GM18511 (cell line): ENCODE measurements around the gene RNF26.

Experiments
- ATAC-seq: cut with Tn5 transposase; IDR thresholded peaks from one replicate; pipeline ENCODE4 v1.9.1; 2021; ENCODE audit warnings: mild to moderate bottlenecking, moderate library complexity; ENCODE audit not compliant: unreplicated experiment

Gene RNF26

DNA sequence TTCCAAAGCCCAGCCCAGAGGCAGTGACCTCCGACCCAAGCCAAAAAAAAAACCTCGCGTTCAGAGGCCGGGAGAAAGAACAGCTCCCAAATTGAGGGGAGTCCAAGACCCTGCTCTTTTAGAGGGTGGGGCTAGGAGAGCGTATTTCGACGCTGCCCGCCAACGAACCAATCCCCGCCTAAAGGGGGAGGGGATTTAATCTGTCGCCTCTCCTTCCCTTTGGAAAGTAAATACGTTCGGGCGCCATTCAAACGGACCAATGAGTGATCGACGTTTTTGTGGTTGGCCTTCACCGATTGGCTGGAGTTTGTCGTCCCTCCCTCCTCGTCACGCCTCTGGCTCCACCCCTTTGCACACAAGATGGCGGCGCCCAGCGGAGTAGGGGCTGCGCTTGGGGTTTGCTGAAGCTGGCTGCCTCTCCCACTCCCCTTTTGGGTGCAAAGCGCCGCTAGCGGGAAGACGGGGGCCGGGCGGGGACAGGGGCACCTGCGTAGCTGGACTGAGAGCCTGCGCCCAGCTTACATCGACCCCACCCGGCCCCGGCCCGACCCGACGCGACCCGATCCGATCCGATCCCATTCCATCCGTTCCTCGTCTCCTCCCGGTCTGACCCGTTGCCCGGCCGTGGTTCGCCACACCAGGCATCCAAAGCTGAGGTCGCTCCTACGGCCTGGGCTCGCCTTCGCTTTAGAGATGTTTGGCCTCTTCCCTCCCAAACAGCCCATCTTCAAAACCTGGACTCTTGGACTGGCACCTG is at the start of gene RNF26:
RNF26 (plus strand) TSS at position 354 of the 757 bp plus-strand sequence. CDS start 596 bp downstream, outside the sequence.
- ATAC-seq: peak; percentile 96

DNA sequence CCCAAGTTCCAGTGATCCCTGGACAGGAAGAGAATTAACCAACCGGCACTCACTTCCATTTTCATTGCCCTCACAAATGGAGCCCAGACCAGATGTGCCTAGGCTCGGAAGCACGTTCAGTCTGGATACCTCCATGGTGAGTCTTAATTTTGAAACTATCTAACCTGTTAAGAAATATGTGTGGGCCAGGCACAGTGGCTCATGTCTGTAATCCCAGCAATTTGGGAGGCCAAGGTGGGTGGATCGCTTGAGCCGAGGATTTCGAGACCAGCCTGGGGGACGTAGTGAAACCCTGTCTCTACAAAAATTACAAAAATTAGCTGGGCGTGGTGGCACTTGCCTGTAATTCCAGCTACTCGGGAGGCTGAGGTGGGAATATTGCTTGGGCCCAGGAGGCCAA is 48.9 kb upstream of the RNF26 start:
- no peak for ATAC-seq

DNA sequence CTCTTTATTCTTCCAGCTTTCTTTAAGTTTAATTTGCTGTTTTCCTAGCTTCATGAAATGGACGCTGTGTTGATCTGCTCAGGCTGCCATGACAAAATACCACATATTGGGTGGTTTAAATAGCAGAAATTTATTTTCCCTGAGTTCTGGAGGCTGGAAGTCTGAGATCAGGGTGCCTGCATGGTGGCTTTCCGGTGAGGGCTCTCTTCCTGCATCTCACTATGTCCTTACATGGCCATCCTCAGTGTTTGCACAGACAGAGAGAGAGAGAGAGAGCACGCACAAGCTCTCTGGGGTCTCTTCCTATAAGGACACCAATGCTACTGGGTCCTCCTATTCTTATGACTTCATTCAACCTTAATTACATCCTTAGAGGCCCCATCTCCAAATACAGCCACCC is 46.1 kb upstream of the RNF26 start:
- no peak for ATAC-seq

DNA sequence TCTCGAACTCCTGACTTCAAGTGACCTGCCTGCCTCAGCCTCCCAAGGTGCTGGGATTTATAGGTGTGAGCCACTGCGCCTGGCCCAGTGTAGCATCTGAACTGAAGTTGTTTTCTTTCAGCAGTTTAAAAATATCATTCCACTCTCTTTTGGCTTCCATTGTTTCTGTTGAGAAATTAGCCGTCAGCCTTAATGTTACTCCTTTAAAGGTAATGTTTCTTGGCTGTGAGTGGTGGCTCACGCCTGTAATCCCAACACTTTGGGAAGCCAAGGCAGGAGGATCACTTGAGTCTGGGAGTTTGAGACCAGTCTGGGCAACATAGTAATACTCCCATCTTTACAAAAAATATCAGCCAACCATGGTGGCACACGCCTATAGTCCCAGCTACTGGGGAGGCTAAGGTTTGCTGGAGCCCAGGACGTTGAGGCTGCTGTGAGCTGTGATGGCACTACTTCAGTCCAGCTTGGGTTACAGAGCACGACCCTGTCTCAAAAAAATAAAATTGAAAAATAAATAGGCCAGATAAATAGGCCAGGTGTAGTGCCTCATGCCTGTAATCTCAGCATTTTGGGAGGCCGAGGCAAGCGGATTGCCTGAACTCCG is 43.3 kb upstream of the RNF26 start:
- ATAC-seq: no peak

DNA sequence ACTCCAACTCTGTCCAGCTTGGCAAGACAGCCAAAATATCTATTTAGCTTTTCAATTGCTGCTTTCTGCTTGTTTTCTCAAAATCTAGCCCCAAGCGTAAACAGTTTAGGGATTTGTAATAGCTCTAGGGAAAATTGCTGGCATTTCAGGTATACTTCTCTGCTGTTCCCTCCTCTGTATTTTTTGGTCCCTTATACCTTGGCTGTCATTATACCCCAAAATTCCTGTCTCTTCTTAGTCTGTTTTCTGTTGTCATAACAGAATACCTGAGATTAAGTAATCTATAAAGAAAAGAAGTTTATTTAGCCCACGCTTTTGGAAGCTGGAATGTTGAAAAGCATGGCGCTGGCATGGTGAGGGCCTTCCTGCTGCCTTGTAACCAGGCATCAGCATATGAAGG is 40.9 kb upstream of the RNF26 start:
- ATAC-seq: no peak

DNA sequence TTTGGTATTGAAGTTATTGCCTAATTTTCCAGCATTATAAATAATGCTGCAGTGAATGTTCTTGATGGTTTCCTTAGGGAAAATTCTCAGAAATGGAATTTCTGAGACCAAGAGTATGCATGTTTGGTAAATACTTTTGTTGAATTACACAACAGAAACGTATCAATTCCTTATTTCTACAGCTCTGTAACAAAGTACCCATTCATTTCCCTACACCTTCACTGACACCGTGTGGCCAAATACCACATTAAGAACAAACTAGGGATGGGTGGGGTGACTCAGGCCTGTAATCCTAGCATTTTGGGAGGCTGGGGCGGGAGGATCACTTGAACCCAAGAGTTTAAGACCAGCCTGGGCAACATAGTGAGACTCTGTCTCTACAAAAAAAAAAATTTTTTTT is 39.1 kb upstream of the RNF26 start:
- ATAC-seq: no peak

DNA sequence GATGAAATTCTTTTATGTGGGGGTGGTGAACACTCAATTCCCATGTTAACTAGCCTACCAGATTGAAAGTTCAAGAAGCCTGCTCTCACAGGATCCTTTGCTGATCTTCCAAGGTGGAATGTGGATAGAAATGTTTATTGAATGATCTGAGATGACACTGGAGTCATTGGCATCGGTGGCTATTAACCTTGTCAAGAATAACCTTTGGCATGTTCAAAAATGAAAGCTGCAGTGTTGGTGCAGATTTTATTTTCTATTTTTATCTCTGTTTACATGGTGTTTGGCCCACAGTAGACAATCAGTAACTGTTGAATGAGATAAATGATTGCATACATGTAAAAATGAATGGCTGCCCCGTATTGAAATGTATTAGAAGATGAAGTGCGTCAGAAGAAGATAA is 36.4 kb upstream of the RNF26 start:
- no peak for ATAC-seq

DNA sequence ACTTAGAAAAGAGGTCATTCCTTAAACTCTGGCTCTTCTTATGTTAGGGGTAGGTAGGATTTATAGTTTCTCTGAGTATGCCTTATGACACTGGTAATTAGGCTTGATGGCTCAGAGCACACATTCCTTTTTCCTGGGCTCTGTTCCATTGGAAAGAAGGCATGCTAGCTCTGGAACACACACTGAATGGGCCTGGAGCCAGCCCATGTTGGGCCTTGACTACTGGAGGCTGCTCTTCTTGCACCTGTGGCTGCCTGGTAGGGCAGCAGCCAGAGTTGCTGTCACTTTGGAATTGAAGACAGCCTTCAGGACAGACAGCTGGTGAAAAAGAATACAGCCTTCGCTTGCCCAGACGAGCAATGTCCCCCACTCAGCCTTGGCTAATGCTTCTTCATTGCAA is 35.6 kb upstream of the RNF26 start:
- ATAC-seq: no peak

DNA sequence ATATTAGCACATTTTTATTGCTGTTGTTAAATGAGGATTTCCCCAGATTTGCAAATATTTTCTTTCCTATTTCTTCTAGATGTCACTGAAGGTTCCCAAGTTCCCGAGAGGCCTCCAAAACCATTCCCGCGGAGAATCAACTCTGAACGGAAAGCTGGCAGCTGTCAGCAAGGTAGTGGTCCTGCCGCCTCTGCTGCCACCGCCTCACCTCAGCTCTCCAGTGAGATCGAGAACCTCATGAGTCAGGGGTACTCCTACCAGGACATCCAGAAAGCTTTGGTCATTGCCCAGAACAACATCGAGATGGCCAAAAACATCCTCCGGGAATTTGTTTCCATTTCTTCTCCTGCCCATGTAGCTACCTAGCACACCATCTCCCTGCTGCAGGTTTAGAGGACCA is 34.9 kb upstream of the RNF26 start:
- ATAC-seq: no peak

DNA sequence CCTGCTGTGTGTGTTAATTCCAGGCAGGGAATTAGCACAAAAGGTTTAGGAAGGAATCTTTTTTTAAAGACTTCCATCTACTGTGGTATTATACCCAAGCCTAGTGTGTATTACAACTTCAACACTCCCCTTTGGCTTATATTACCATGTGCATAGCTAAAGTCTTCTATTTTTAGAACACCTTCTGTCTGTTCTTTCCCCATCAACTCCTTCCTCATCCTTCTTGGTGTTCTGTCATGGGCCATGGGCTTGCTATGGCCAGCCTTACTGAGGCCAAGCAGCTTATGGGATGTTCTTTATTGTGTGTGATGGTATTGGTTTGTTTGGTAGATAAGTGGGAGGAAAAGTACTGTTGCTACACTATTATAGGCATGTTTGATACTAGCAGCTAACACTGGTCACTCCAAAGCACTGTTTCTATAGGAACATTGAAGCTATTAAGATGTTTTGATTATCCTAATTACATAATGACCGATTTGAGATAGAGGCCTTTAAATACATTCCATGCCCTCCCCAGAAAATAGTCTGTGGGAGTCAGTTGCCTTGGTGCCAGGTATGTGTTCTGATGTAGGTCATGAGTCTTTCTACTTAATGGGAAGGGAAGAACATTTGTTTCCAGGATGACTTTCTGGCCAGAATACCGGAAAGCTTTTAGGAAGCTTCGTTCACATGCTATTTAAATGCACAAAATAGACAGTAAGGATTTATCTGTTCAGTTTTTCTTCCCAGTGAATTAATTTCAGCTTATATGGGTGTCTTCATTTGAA is 33.9 kb upstream of the RNF26 start:
- ATAC-seq: no peak

DNA sequence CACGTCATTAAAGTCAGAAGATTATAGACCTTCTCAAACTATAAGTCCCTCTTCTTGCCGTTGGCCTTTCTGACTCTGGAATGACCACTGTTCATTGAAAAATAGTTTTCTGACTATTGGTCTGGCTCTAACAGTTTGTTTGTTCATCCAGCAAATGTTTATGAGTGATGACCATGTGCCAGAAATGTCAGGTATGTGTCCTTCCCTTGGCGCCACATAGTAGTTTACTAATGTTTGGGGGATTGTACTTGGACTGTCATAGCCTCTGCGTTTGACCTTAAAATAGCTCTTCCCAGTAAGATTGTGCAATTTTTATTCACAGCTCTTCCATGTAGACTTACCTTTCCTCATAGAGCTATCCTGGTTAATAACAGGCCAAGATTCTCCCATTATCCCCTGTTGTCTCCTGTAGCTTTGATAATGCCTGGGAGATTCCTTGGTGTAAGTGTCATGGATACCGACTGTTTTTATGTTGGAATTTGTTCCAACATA is 31.1 kb upstream of the RNF26 start:
- no peak for ATAC-seq

DNA sequence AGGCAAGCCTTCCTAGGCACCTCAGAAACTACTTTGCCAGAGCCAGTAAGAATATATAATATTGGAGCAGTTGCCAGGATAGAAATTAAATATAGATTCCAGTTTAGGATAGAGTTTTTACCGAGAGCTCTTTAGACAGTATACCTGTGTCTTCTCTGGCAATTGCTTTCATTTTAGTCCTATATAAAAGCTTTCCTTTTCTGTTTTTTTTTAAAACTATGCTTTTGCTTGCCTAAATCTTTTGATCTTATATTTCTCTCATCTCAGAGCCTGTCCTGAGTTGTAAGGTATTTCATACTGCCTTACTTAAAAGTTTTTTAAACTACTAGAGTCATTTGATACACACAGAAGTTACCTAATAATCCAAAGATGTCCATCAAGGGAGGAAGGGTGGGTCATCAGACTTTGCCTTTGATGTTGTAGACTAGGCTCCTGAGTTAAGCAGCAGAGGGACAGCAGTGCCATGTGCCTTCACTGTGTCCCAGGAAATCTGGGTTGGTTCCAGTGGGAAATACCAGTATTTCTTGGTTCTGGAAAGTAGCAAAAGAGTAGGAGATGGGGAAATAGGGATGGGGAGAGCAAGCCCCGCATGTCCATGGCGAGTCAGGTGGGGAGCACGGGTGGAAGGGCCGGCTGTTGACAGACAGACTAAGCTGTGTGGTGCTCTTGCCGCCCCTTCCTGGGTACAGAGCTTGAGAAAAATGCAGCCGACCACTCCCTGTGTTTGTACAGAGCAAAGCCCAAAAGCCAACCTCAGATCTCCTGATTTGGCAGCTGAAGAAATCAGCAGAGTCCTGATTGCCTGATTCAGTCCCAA is 28.6 kb upstream of the RNF26 start:
- no peak for ATAC-seq

DNA sequence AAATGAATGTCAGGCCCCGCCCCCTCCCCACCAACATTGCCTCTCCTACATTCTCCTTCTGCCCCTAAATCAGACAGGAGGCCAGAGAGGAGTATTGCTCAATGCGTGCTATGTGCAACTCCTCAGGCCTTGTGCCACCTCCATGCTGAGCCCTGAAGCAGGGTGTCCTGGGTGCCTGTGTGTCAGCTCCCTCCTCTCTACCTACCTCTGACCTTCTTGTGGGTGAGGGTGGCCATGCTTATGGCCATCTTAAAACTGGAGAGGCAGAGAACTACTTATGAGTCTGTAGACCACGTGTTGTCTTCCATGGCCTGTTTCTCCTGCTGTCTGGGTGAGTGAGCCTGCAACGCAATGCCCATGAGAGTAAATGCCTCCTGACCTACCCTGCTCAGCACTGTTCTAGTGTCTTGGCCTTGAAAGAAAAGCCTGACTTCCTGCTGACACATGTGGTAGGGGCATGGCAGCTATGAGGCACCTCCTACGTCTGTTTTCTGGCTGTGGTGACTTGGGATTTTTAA is 27.9 kb upstream of the RNF26 start:
- no peak for ATAC-seq

DNA sequence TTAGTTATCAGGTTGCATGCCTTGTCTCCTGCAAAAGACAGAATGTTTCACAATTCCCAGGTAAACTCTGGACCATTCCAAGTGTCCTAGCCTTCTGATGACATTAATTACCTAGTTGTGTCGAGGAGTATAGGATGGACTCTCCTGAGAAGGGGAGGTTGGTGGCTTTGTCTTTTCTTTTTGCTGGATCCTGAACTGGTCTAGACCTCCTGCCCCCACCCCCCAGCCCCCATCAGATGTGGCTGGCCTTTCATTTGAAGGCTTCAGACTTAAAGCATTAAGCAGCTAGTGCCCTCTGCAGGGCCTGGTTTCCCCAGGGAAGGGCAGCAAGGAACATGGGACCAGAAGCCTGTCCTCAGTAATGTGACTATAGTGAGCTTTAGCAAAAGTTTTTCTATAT is 27.1 kb upstream of the RNF26 start:
- no peak for ATAC-seq

DNA sequence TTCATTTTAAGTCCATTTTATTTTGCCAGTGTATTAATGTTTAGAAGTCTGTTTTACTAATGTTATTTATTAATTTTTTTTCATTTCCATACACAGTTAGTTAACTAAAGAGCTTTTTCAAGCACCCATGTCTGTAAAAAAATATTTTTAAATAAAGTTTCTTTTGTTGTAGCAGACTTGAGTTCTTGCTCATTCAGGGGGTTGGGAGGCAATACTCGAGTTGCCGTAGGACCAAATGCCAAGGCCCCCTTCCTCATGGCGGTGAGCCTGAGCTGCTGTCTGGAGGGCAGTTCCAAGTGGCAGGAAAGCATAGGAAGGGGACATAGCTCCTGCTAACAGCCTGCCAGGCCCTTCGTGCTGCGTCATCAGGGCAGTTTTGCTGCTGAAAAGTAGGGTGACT is 26.4 kb upstream of the RNF26 start:
- ATAC-seq: no peak

DNA sequence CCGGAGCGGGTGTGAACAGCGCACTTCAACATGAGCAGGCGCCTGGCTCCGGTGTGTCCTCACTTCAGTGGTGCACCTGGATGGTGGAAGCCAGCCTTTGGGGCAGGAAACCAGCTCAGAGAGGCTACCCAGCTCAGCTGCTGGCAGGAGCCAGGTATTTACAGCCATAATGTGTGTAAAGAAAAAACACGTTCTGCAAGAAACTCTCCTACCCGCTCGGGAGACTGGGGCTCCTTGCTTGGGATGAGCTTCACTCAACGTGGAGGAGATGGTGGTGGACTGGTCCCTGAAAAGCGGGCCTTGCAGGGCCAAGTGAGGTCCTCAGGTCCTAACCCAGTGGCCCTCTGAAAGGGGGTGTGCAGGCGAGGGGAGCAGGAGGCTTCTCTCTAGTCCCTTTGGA is 24.9 kb upstream of the RNF26 start:
- no peak for ATAC-seq

DNA sequence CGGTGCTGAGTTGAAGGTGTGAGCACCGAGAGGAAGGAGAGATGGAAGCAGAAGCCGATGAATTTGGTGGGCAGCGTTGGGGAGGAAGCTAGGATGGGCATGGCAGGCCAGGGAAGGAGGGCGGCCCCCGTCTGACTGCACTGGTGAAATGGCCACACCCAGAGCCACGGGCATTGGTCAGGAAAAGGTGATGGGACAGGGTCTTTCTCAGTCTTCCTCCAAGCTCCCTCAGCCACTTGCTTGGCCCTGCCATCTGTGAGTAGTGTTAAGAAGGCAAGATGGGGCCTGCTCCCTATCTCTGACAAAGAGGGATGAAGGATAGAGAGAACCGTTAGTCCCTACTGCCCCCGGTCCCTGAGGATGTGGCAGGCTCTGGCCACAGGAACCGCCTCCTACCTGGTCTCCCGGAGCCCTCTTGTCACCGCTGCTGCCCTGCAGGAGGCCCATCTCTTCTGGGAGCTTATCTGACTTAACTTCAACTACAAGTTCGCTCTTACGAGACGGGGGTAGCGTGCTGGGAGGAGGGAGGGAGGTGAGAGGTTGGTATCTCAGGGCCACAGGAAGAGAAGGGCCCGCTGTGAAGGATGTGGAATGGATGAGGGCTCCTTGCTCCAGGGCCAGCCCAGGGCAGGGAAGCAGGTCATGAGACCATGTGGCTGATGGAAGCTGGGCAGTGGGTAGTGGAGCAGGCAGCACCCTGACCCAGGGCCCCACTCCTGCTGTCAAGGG is 24.2 kb upstream of the RNF26 start:
- no peak for ATAC-seq

DNA sequence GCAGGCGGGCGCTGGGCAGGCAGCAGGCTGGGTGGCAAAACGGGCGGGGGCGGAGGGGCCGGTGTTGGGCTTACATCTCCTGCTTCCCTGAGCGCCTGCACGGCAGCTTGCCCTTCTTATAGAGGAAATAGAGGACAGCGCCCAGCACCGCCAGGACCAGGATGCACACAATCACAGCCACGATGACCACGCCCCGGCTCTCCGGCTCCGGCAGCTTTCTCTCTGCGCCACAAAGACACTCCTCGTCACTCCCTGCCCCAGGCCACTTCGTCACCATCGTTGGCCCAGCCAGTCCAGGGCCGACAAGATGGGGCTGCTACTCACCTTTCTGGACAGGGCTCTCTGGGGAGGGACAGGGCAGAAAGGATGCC is 23.7 kb upstream of the RNF26 start:
- no peak for ATAC-seq

DNA sequence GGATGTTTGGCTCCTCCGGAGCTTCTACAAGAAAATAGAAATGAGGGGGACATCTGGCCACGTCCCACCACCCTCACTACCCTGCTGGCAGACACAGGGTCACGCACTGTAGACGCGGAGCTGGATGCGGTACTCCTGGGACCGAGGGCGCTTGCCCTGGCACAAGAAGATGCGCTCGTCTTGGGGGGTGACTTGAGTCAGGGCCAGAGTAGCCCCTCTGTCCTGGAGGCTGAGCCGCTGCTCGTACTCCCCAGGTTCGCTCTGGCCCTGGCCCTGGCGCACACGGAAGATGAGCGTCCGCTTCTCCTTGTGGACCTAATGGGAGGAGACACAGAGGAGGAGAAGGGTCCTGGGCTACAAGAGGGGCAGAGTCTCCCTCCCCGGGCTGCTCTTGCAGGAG is 19.6 kb upstream of the RNF26 start:
- no peak for ATAC-seq
